Measurements from ENCODE around the gene TBX4. TPM values are rescaled to one million over a fixed set of nuclear protein-coding genes. Genes with fewer than 3 reads are reported as not detected.
"Not testable (repeated sequence)": the region's sequence is repeated elsewhere in the genome, so short reads cannot be mapped to it uniquely, and the experiment has no call there.

TBX4 gene
- total RNA-seq, 4 donors from 2014 or later, result not detected

GRCh38 chr17:61490540-61490975 lies 38.3 kb downstream of the TBX4 start:
- Histone ChIP-seq H3K27me3 (no peaks in the 10 kb centered on the region), H3K36me3 (no peaks in the 10 kb centered on the region), H3K27ac (no peak overlapping the region), H3K4me3 (no peak overlapping the region), H3K9me3 (no peaks in the 10 kb centered on the region), H3K4me1 (peaks cover 0 to 10% (median 2%) of the 10 kb centered on the region in 4 donors)
- no peak for TF ChIP-seq POLR2A (IDR thresholded peaks at IDR 0.05)
- TF ChIP-seq CTCF (IDR thresholded peaks at IDR 0.05), result no peak
- TF ChIP-seq EP300 (IDR thresholded peaks at IDR 0.05), result no peak
- 90 to 93% methylated on average over 5 of the region's 5 CpGs for WGBS, 2 donors
- no peak for DNase-seq (ENCODE audit: low spot score in 2 of 2)

- H3K27me3 ChIP-seq, result no peaks in the 10 kb centered on the region
- TF ChIP-seq EP300 (IDR thresholded peaks at IDR 0.05), result no peak
- no peak for TF ChIP-seq POLR2A (IDR thresholded peaks at IDR 0.05)
- TF ChIP-seq CTCF (IDR thresholded peaks at IDR 0.05), result no peak
- no peak overlapping the region for H3K4me3 ChIP-seq
- DNase-seq (ENCODE audit: low spot score in 2 of 2), result no peak
- H3K36me3 ChIP-seq, result no peaks in the 10 kb centered on the region
- 86% methylated on average over 3 of the region's 3 CpGs for WGBS, 2 donors
- H3K27ac ChIP-seq, result no peak overlapping the region
- H3K4me1 ChIP-seq, result peaks cover 0 to 8% (median 0%) of the 10 kb centered on the region in 4 donors
- H3K9me3 ChIP-seq, result no peaks in the 10 kb centered on the region
Observed at GRCh38 chr17:61491981-61492380, 39.8 kb downstream of the TBX4 start.

GRCh38 chr17:61492759-61493526 lies 40.7 kb downstream of the TBX4 start:
- Histone ChIP-seq H3K36me3 (no peaks in the 10 kb centered on the region), H3K9me3 (no peaks in the 10 kb centered on the region), H3K27ac (no peak overlapping the region), H3K4me3 (no peak overlapping the region), H3K4me1 (peaks cover 0 to 7% (median 0%) of the 10 kb centered on the region in 4 donors), H3K27me3 (no peaks in the 10 kb centered on the region)
- TF ChIP-seq CTCF (IDR thresholded peaks at IDR 0.05) (no peak), EP300 (IDR thresholded peaks at IDR 0.05) (no peak), POLR2A (IDR thresholded peaks at IDR 0.05) (no peak)
- 80 to 83% methylated on average over 8 of the region's 8 CpGs for WGBS, 2 donors
- DNase-seq (ENCODE audit: low spot score in 2 of 2), result no peak

GRCh38 chr17:61493830-61494324 lies 41.7 kb downstream of the TBX4 start:
- not testable (repeated sequence) for H3K36me3 ChIP-seq; H3K4me1 ChIP-seq; H3K9me3 ChIP-seq; DNase-seq (ENCODE audit: low spot score in 2 of 2); H3K27me3 ChIP-seq; H3K27ac ChIP-seq; H3K4me3 ChIP-seq
- WGBS, 2 donors, result 94 to 100% methylated on average over 7 of the region's 7 CpGs

GRCh38 chr17:61494325-61495160 lies 42.3 kb downstream of the TBX4 start:
- DNase-seq (ENCODE audit: low spot score in 2 of 2), result no peak
- Histone ChIP-seq H3K4me1 (peaks cover 0 to 7% (median 0%) of the 10 kb centered on the region in 4 donors), H3K36me3 (no peaks in the 10 kb centered on the region), H3K27me3 (no peaks in the 10 kb centered on the region), H3K27ac (no peak overlapping the region), H3K4me3 (no peak overlapping the region), H3K9me3 (no peaks in the 10 kb centered on the region)
- no peak for TF ChIP-seq POLR2A (IDR thresholded peaks at IDR 0.05)
- no peak for TF ChIP-seq CTCF (IDR thresholded peaks at IDR 0.05)
- TF ChIP-seq EP300 (IDR thresholded peaks at IDR 0.05), result no peak
- 76 to 78% methylated on average over 13 of the region's 13 CpGs for WGBS, 2 donors
